Neuron (in vitro differentiated cells): Measurements from ENCODE around the gene SLC8A3.

Experiments
- H2AFZ ChIP-seq: one replicate; pipeline ENCODE4 v1.6.1; 2013; ENCODE audit warnings: low read depth, mild to moderate bottlenecking, inconsistent platforms, low read length, moderate library complexity
- H3K27me3 ChIP-seq: one replicate; pipeline ENCODE4 v1.6.1; 2013; ENCODE audit warnings: low read length; ENCODE audit not compliant: insufficient read depth
- H3K36me3 ChIP-seq: one replicate; pipeline ENCODE4 v1.6.1; 2013; ENCODE audit warnings: low read length; ENCODE audit not compliant: insufficient read depth
- H3K4me1 ChIP-seq: one replicate; pipeline ENCODE4 v1.6.1; 2013; ENCODE audit warnings: low read length; ENCODE audit not compliant: insufficient read depth
- H3K4me3 ChIP-seq: 2 replicates; pipeline ENCODE4 v1.5.1; 2013; ENCODE audit warnings: mild to moderate bottlenecking, low read length, moderate library complexity
- H3K9me3 ChIP-seq: one replicate; pipeline ENCODE4 v1.6.1; 2013; ENCODE audit warnings: low read length

The SLC8A3 gene

DNA sequence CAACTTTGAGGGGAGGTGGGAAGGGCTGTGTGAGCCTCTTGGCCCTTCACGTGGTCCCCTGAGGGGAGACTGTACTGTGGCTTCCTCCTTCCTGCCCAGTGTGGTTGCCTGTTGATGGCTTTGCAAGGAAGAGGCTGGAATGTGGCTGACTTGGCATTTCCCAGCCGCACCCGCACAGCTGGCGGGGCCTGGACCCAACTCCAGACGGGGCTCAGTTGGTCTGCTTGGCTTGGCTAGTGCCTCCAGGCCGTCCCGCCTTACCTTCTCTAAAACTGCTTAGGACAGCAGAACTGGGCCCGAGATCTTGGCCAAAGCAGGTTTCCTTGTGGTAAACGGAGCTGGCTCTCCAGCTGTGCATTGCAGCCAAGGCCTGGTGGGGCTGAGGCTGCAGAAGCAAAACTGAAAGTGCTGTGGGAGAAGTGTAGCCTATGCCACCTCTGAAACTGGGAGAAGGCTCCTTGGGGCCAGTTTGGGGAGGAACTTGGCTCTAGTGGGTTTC is 170.0 kb downstream of the SLC8A3 start:
- no peaks in the 10 kb centered on the region for H3K4me1 ChIP-seq
- no peak overlapping the region for H2AFZ ChIP-seq
- H3K36me3 ChIP-seq = peaks cover 92% of the 10 kb centered on the region
- no peaks in the 10 kb centered on the region for H3K27me3 ChIP-seq
- no peak overlapping the region for H3K4me3 ChIP-seq
- H3K9me3 ChIP-seq = no peaks in the 10 kb centered on the region

DNA sequence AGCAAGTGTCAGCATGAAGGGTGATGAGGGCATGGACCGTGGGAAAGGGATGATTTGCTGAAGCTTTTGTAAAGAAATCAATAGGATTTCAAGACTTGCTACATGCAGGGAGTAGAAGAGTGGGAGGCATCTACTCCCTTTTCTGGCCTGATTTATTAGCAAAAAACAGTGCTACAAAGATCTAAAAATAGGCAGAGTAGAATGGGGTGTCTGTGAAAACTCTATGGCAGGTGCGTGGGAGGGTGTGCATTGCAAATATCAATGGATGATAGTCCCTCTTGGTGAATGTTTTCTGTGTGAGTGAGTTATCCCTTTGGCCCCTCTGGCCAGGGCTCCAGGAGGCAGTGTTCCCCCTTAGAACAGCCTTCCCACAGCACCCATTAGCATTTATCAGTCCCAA is 170.5 kb downstream of the SLC8A3 start:
- Histone ChIP-seq H3K9me3 (no peaks in the 10 kb centered on the region), H3K4me1 (no peaks in the 10 kb centered on the region), H3K4me3 (no peak overlapping the region), H3K27me3 (no peaks in the 10 kb centered on the region), H2AFZ (no peak overlapping the region), H3K36me3 (peaks cover 92% of the 10 kb centered on the region)

DNA sequence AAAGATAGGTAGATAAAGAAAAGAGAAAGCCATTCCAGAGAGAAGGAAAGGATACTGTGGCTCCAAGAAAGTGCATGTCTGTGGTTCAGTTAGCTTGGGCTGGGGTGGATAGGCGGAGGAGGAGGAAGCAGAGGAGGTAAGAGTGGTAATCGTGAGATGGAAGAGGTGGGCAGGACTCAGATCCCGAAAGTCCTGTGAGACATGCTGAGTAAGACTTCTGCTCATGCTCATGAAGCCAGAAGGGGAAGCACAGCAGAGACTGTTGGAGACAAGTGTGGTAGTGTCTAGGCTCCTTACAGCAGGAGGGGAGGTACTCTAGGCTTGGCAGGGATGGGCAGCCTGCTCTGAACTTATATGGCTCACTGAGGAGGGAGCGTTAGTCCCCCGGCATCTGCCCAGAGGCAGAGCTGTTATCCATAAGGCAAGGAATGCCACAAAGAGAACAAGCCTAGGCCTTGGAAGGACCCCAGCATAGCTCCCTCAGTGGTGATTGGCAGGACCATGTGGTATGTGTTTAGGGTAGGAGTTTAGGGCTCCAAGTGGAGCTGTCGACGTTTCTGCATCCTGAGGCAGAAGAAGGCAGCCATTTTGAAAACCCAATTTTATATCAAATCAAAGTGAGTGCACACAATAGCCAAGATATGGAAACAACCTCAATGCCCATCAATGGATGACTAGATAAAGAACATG is 174.2 kb downstream of the SLC8A3 start:
- Histone ChIP-seq H3K4me3 (no peak overlapping the region), H3K27me3 (no peaks in the 10 kb centered on the region), H3K36me3 (peaks cover 94% of the 10 kb centered on the region), H3K4me1 (no peaks in the 10 kb centered on the region), H2AFZ (no peak overlapping the region), H3K9me3 (no peaks in the 10 kb centered on the region)

DNA sequence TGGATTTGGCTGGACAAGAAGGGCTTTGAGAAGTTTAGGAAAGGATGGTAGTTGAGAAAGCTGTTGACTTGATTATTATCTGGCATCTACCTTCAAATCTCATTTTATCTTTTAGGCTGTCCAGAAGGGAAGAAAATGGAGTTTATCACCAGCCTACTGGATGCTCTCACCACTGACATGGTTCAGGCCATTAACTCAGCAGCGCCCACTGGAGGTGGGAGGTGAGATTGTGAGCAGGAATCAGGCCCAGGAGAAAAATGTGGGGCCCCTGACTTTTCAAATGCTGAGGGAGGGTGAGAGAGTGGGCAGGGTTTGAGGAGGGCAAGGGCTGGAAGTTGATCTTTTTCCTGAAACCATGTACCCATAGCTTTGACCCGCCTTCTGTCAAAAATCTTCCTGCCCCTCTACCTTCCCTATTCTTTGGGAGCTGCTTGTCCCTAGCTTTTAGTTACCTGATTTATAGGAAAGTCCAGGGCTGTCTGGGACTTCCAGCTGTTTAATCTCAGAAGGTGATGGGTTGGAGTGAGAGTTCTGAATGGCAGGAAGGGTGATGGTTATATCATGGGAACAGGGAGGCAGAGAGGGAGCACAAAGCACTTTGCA is 175.4 kb downstream of the SLC8A3 start:
- peaks cover 87% of the 10 kb centered on the region for H3K36me3 ChIP-seq
- no peak overlapping the region for H2AFZ ChIP-seq
- no peak overlapping the region for H3K4me3 ChIP-seq
- H3K9me3 ChIP-seq = no peaks in the 10 kb centered on the region
- H3K4me1 ChIP-seq = peaks cover 7% of the 10 kb centered on the region
- no peaks in the 10 kb centered on the region for H3K27me3 ChIP-seq

DNA sequence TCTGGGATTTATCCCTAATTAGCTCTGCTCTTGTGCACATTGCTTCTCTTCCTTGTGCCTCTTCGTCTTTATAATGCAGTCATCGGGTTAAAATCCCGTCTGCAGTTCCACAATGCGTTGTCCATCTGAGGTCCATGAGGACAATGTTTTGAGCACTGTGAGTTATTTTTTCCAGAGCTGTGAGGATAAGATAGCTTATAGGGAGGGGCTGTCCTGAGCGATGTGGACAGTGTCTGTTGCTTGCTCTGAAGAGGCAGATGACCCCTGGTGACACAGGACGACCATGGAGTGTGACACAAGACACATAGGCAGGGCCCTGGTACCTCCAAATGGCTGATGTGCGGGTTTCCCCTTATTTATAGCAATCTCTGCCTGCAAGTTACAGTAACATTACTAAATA is 177.0 kb downstream of the SLC8A3 start:
- Histone ChIP-seq H3K4me3 (no peak overlapping the region), H3K4me1 (peaks cover 9% of the 10 kb centered on the region), H3K36me3 (peaks cover 74% of the 10 kb centered on the region), H3K27me3 (no peaks in the 10 kb centered on the region), H3K9me3 (no peaks in the 10 kb centered on the region), H2AFZ (no peak overlapping the region)

DNA sequence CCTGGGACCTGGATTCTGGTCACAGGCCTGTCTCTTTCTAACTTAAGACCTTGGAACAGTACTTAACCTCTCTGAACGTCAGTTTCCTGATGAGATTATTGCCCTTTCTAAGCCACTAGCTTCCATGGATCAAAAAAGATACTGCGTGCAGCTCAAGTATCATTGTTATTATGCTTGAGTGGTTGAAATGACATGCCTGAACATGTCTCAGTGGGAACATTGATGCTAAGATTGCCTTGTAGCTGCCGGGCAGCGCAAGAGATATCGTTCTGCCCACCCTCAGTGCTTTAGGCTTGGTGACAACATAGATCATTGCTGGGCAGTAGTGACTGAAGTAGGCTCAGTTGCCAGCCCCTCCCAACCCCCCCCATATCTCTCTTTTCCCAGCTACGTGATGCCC is 177.7 kb downstream of the SLC8A3 start:
- H3K4me1 ChIP-seq = peaks cover 9% of the 10 kb centered on the region
- H3K36me3 ChIP-seq = peaks cover 68% of the 10 kb centered on the region
- no peaks in the 10 kb centered on the region for H3K27me3 ChIP-seq
- no peaks in the 10 kb centered on the region for H3K9me3 ChIP-seq
- no peak overlapping the region for H3K4me3 ChIP-seq
- H2AFZ ChIP-seq = no peak overlapping the region

DNA sequence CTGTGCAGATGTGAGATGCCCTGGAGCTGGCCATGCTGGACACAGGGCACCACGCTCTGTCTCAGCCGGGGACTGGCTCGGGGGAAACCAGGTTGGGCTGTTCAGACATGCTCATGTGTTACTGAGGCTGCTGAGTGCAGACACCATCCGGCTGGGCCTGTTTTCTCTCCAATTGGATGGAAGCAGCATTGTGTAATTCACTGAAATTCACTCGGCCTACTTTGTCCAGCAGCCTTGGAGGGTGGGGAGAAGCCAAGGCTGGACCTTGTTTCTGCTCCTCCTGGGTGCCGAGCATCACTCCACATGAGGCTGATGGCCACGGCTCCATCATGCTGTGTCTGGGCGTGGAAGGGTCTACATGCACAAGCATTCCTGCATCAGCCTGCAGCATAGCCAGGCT is 178.8 kb downstream of the SLC8A3 start:
- Histone ChIP-seq H2AFZ (no peak overlapping the region), H3K27me3 (no peaks in the 10 kb centered on the region), H3K9me3 (no peaks in the 10 kb centered on the region), H3K4me1 (peaks cover 9% of the 10 kb centered on the region), H3K4me3 (no peak overlapping the region), H3K36me3 (peaks cover 63% of the 10 kb centered on the region)

DNA sequence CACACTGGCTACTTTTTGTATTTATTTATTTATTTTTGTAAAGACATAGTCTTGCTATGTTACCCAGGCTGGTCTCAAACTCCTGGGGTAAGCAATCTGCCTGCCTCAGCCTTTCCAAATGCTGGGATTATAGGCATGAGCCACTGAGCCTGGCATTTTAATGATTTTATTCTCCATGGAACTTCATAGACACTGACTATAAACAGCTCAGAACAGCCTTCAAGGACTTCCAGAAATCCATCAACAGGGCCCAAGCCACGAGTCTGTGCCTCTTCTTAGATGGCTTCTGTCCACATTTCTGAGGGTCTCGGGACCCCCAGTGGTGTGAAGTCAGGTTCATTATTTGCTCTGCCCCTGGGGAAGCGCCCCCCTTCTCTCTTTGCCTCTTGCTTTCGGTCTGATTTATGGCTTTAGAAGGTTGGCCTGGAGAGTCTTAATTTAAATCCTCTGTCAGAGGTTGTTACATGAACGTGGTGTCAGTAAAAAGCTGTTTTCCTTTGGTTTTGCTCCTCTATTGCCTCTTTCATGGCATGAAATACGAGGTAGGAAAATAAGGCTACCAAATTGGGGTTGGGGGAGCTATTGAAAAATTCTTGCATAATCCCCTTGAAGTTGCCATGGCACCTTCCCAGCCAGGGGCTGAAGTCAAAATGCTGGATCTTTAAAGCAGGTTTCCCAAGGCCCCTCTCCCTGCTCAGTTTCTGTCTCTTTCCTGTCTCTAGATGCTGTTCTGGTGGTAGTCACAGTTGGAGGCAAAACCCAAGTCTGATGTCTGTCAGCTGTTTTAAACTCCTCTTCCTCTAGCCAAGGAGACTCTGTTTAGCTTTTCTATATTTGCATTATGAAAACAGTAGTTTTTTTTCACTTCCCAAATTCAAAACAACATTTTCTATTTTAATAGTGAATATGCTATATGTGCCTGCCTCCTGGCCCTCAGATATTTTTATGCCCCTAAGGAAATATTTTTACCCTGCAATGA is 180.2 kb downstream of the SLC8A3 start:
- no peak overlapping the region for H3K4me3 ChIP-seq
- H3K9me3 ChIP-seq = no peaks in the 10 kb centered on the region
- no peaks in the 10 kb centered on the region for H3K27me3 ChIP-seq
- H3K36me3 ChIP-seq = peaks cover 50% of the 10 kb centered on the region
- H3K4me1 ChIP-seq = peaks cover 9% of the 10 kb centered on the region
- H2AFZ ChIP-seq = no peak overlapping the region

DNA sequence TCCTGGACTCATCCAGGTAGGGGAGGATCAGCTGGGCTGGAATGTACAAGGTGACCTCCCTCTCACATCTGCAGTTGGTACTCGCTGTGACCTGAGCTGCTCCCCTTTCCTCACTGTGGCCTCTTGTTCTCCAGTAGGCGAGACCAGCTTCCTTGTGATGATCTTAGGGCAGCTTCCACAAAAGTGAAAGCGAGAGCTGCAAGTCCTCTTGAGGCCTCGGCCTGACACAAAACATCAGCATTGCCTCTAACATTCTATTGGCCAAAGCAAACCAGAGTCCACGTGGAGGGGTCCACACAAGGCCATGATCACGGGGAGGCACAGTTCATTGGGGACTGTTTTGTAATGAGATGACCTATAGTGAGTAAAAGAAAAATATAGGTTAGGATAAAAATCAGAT is 182.1 kb downstream of the SLC8A3 start:
- Histone ChIP-seq H3K4me3 (no peak overlapping the region), H2AFZ (no peak overlapping the region)

DNA sequence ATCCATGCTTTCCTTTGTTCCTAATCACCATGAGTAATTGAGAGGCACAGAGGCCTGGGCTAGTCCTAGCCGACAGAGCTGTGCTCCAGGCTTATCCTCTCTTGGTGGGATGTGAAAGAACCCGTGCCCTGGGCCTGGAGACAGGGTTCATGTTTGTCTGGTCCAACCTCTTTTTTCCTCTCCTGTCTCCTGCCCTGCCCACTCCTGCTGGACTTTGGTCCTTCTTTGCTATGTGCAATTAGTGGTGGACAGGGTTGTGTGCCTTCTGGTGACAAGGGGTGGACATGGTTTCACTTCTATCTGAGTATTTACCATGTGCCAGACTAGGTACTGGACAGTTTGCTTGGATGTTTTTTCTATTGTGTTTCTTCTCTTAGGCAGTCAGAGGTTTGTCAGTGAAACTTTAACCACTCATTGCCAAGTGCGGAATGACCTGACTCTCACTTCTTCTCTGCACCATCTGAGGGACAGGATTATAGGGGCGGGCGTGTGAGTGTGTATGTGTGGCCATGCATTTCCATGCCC is 183.4 kb downstream of the SLC8A3 start:
- Histone ChIP-seq H3K36me3 (peaks cover 31% of the 10 kb centered on the region), H3K4me3 (no peak overlapping the region), H2AFZ (no peak overlapping the region), H3K4me1 (peaks cover 9% of the 10 kb centered on the region), H3K27me3 (no peaks in the 10 kb centered on the region), H3K9me3 (peaks cover 2% of the 10 kb centered on the region)

More for the DNA sequence above, 182.1 kb downstream of the SLC8A3 start:
- Histone ChIP-seq H3K36me3 (peaks cover 36% of the 10 kb centered on the region), H3K9me3 (peaks cover 1% of the 10 kb centered on the region), H3K27me3 (no peaks in the 10 kb centered on the region), H3K4me1 (peaks cover 9% of the 10 kb centered on the region)

DNA sequence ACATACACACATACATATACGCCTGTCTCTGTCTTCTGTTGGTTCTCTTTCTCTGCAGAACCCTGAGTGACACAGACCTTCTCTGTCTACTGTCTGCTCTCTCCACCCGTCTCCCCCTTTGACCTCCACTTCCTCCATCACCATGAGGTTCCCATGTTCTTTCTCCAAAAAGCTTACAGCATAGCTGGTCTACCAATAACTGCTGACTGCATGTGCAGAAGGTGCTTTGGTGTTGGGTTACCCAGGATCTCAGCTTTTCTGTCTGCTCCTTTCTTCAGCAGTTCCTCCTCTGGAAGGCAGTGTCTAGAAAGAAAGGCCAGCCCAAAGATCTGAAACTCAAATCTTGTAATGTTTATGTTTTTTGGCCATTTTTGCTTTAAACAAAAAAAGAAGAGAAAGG is 184.0 kb downstream of the SLC8A3 start:
- H3K4me1 ChIP-seq = peaks cover 9% of the 10 kb centered on the region
- H3K27me3 ChIP-seq = no peaks in the 10 kb centered on the region
- no peak overlapping the region for H2AFZ ChIP-seq
- peaks cover 2% of the 10 kb centered on the region for H3K9me3 ChIP-seq
- H3K36me3 ChIP-seq = peaks cover 26% of the 10 kb centered on the region
- no peak overlapping the region for H3K4me3 ChIP-seq

DNA sequence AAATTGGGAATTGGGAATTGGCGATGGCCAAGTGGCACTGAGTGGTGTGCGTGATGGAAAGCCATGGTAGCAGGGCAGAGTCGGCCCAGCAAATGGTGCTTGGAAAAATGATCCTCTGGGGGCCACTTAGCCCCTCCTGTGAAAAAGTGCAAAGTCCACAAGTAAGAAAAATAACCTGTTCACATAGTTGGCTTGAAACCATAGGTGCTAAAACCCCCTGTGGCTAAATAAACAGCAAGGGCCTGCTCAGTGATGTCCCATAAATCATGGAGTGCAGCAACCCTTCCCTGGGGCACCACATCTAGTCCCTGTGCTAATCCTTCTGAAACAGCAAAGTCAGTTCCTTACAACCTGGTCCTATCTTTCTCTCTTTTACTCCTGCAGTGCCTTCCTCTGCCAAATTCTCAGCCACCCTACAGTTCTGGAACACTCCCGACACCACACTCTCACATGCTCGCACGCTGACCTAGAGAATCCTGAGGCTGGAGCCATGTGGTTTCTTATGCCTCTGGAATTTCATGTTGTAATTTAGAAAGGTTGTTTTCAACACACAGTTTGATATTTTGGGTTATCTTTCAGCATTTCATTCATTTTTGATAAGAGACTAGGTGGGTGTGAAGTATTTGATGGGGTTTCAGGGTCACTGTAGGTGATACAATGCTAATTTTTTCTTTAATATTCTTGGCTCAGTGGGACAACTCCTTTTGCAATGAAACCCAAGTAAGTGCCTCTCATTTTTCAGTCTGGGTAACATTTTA is 186.0 kb downstream of the SLC8A3 start:
- Histone ChIP-seq H3K9me3 (peaks cover 2% of the 10 kb centered on the region), H3K36me3 (peaks cover 38% of the 10 kb centered on the region), H2AFZ (no peak overlapping the region), H3K4me1 (no peaks in the 10 kb centered on the region), H3K4me3 (no peak overlapping the region), H3K27me3 (no peaks in the 10 kb centered on the region)
